Cardiac fibroblast (primary cell): ENCODE data around the gene ZNF765.
A peak's percentile ranks its signal among the peaks of the same experiment; 100 is the strongest.
"Not testable (repeated sequence)": the region's sequence is repeated elsewhere in the genome, so short reads cannot be mapped to it uniquely, and the experiment has no call there.

Experiments used
- DNase-seq, 2 donors: peaks; one replicate each; pipeline versions ENCODE4 v3.0.0 to v3.0.0-alpha.2; 2010; ENCODE audit warnings: low read depth in 2 of 2
- H3K4me3 ChIP-seq, 2 donors: replicated peaks in 1 of 2; 1 replicate in 1 of 2; 2 replicates in 1 of 2; pipeline ENCODE4 v1.5.1; 2011; ENCODE audit warnings: low read depth in 2 of 2, low read length in 2 of 2, mild to moderate bottlenecking in 2 of 2, moderate library complexity in 1 of 2
- CTCF ChIP-seq: IDR thresholded peaks from one replicate; pipeline ENCODE4 v1.5.1; 2011; ENCODE audit warnings: low read depth, mild to moderate bottlenecking, low read length, inconsistent platforms

The ZNF765 gene

GRCh38 chr19:53394974-53395839, at the start of gene ZNF765:
ZNF765 (plus strand) TSS chr19:53395149; CDS start chr19:53398016, 2,867 bp downstream.
- DNase-seq, result peak; percentile 94 to 95
- H3K4me3 ChIP-seq, result peak within 1 kb of the TSS; percentile 66 to 80
- TF ChIP-seq CTCF, result peak; percentile 54

- no peak for TF ChIP-seq CTCF
- no peak for DNase-seq
- no peak overlapping the region for H3K4me3 ChIP-seq
Measured at GRCh38 chr19:53355739-53356138, 39.2 kb upstream of the ZNF765 start.

DNA sequence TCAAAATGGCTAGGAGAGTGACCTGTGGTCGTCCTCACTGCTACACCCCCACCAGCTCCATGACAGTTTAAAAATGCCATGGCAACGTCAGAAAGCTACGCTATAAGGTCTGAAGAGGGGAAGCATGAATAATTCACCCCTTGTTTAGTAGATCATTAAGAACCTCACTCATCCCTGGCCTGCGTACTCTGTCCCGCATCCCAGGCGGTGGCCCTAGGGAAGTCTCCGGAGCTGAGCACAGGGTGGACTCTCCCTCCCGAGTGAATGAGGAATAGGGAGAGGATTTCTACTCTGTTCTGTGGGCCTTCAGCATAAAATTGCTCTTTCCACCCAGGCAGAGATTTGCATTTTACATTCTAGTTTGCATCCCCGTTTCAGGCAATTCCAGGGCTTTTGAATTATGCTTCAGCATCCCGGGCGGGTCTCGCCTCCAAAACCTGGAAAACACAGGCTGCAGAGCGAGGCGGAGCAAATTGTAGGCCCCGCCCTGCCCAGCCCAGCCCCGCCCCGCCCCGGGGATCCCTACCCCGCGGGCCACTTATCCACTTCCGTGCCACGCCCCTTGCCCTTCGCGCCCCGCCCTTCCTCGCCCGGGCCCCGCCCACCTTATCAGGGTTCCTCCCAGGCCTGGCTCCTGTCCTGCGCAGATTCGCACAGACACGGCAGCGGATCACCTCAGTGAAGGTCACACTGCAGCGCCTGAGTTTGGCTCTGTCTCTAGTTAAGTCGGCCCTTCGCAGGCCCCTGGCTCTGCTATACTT, 36.9 kb upstream of the ZNF765 start:
- no peak overlapping the region for H3K4me3 ChIP-seq
- no peak for TF ChIP-seq CTCF
- no peak for DNase-seq

DNA sequence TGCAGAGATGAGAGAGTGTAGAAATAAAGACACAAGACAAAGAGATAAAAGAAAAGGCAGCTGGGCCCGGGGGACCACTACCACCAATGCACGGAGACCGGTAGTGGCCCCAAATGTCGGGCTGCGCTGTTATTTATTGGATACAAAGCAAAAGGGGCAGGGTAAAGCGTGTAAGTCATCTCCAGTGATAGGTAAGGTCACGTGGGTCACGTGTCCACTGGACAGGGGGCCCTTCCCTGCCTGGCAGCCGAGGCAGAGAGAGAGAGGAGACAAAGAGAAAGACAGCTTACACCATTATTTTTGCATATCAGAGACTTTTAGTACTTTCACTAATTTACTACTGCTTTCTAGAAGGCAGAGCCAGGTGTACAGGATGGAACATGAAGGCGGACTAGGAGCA, 34.9 kb upstream of the ZNF765 start:
- DNase-seq, H3K4me3 ChIP-seq: not testable (repeated sequence)

- TF ChIP-seq CTCF, result no peak
- peak; percentile 76 to 80 for DNase-seq
- H3K4me3 ChIP-seq, result peak within 1 kb of the TSS; percentile 64 to 73
Measured at GRCh38 chr19:53365134-53365898, 29.6 kb upstream of the ZNF765 start, which contains the start of gene ZNF525. ZNF525 (plus strand) TSS chr19:53365705; CDS start chr19:53372282, 6,577 bp downstream.

GRCh38 chr19:53365899-53366493, 29.0 kb upstream of the ZNF765 start:
- no peak for TF ChIP-seq CTCF
- H3K4me3 ChIP-seq, result peak overlapping the region; percentile 64 to 73
- peak in 1 of 2 donors; percentile 17 for DNase-seq
